Activated CD4-positive, alpha-beta T cell treated with anti-CD3 and anti-CD28 coated beads, Interleukin-2, Interleukin-4, amounts not matched to agents 100 ng/mL and 50 ng/mL, durations not matched to agents 16 hours and 8 hours (primary cell): ENCODE results near the gene VPS13D.
"Not testable (repeated sequence)": the region's sequence is repeated elsewhere in the genome, so short reads cannot be mapped to it uniquely, and the experiment has no call there.

Experiments
- DNase-seq: peaks from one replicate; pipeline ENCODE4 v3.0.0-alpha.2; 2020; ENCODE audit warnings: low spot score

The VPS13D gene

GRCh38 chr1:12450090-12450755 is 220.4 kb downstream of the VPS13D start:
- DNase-seq: no peak

DNA sequence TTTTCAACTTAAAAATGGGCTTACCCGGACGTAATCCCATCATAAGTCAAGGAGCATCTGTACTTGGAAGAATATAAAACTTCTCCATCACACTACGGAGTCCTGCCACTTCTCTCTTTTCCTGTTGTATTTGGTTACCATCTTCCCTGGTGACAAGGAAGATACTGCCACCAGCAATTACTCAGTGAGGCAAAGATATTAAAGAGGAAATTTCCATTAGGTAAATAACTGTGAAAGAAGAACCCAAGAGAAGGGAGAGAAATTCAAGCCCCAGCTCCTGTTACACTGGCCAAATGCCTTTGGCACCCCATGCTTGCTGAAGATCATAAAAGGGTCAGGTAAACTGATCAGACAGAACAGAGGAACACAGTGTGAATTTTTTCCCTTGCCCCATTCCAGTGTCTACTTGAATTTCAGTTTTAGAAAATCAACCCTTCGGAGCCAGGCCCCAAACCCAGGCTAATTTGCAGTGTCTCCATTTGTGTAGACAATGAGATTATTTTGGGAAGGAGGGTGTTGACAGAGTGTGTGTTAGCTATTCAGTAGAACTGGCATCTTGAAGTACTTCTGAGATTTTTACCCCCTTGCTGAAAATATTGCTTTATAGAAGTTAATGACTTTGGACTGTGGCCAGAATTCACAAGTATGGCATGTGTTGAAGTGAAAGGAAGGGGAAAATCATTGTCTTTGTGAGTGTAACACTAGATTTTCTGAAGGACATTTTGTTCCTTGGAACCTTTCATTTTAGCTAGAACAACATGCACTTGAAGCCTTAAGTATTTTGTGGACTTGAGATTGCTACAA is 221.1 kb downstream of the VPS13D start:
- DNase-seq: no peak

GRCh38 chr1:12451560-12451900 is 221.7 kb downstream of the VPS13D start:
- DNase-seq: no peak

GRCh38 chr1:12452262-12452661 is 222.4 kb downstream of the VPS13D start:
- DNase-seq: no peak

DNA sequence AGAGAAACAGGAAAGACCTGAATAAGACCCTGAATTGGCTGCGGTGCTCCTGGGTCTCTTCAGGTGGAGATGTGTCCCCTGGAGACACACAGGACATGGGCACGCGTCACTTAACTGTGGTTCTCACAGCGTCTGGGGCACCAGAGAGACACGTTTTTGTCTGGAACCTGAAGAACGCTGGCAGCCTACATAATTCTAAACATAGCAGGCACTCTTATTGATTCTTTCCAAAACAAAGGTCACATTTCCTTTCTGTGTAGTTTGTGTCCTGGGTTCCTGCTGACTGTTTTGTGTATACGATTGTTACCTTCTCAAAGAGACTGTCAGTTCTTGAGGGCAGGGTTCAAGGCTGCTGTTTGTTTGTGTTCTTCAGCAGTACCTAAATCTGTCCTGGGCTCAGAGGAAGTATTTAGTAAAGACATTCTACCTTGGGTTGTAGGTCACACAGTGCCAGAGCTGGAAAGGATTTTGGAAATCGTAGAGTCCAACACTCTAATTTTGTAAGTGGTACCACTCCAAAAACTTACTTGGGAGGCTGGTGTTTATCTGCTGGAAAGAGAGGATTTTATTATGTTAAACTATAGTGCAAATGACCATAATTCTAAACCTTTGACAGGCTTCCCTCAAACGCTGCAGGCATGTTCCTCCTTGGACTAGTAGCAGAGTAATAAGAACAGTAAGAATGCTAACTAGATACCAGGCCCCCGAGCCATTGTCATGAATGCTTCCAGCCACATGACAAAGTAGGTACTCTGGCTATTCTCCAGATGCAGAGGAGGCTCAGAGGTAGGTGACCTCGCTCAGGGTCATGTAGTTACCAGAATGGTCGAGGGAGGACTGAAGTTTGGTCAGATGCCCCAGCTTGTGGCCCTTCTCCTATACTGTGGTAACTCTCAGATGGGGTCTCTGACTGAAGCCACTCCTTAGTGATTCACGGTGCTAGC is 223.8 kb downstream of the VPS13D start:
- no peak for DNase-seq

GRCh38 chr1:12454406-12455391 is 224.9 kb downstream of the VPS13D start:
- no peak for DNase-seq

DNA sequence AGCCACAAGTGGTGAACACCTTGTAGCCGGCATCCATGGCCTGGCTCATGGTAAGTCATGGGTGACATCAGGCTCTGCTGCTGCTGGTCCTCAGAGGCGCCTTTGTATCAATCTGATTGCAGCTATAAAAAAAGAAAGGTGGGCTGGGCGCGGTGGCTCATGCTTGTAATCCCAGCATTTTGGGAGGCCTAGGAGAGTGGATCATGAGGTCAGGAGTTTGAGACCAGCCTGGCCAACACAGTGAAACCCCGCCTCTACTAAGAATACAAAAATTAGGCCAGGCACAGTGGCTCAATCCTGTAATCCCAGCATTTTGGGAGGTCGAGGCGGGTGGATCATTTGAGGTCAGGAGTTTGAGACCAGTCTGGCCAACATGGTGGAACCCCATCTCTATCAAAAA is 226.3 kb downstream of the VPS13D start:
- DNase-seq: not testable (repeated sequence)

DNA sequence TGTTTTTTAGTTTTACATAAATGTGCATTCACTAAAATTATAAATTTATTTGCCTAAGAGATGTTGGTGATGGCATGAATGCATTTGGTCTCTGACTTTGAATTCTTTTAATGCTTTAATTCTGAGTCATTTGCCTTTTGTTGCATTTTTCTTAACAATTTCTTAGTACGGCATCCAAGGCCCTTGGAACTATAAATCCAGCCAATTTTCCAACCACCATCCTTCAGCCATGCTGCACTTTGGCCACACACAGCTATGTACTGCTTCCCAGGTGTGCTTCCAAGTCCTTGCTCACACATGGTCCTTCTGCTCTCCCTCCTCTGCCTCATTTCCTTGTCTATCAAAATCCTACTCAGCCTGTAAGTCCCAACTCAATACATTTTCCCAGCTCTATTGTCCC is 227.1 kb downstream of the VPS13D start:
- DNase-seq: no peak

DNA sequence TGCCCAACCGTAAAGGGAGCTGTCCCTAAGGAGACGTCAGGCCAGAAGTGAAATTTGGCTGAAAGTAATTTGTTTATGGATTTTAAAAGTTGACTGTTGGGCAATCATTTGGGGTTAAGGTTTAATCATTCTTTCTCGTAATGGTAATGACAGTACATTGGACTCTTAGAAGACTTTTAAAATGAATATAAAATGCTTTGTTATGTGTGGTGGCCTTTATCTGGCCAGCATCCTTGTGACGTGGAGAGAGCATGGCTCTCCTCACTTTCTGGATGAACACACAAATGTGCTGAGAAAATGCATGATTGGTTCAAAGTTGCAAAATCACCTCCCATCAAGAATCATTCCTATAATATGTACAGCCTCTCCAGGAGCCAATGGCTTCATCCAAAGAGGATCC is 227.9 kb downstream of the VPS13D start:
- DNase-seq: no peak

GRCh38 chr1:12458571-12458970 is 228.7 kb downstream of the VPS13D start:
- no peak for DNase-seq

DNA sequence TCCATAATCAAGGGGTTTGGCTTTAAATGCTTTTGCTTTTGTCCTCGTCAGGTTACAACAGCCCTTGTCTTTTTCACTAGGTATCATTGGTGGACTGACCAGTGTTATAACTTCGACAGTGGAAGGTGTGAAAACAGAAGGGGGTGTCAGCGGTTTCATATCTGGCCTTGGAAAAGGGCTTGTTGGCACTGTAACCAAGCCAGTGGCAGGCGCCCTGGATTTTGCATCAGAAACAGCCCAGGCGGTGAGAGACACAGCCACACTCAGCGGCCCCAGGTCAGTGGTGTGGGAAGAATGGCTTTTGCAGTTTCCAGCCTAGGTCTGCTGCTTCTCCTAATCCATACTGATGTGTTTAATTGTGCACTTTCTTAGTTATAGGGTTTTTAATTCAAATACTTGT is 230.3 kb downstream of the VPS13D start:
- DNase-seq: no peak

GRCh38 chr1:12460911-12461621 is 231.2 kb downstream of the VPS13D start:
- DNase-seq: no peak

- no peak for DNase-seq
Observed at GRCh38 chr1:12461754-12462153, 231.9 kb downstream of the VPS13D start.

GRCh38 chr1:12462586-12462985 is 232.8 kb downstream of the VPS13D start:
- no peak for DNase-seq

- DNase-seq: no peak
Observed at GRCh38 chr1:12464045-12464461, 234.2 kb downstream of the VPS13D start.

DNA sequence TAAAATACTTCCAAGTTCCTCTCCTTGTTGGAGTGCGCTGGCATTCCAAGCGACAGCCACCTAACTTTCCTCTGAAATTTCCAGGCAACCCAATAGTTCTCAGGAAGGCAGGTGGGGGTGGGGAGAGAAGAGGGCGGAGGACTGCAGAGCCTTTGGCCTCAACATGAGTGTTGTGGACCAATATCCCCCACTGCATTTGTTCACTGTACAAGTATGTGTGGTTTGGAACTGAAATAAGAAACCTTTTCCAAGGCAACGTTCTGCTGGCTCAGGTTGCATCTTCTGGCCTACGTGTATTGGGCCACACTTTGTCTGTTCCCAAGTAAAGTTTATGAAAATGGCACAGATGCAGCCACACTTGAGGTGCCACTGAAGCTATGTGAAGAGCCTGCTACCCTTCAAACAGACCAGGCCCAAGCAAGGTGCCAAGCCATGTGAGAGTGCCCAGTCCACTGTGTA is 234.8 kb downstream of the VPS13D start:
- DNase-seq: no peak

GRCh38 chr1:12465126-12465525 is 235.3 kb downstream of the VPS13D start:
- no peak for DNase-seq

DNA sequence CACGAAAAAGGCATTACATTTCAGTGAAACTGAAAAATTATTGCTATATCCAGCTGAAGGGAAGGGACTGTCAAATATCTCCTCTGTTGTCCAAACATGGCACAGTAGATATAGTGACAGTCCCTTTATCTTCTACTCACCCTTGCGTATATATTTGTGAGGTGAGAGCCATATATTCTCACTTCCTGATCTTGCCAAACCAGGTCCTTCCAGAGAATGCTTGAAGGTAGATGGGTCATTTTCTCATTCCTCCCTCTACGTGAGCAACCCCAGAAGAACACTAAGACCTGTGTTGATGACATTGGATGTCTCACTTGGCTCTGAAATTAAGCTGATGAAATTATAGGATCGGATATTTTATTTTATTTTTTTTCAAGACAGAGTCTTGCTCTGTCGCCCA is 237.0 kb downstream of the VPS13D start:
- no peak for DNase-seq

DNA sequence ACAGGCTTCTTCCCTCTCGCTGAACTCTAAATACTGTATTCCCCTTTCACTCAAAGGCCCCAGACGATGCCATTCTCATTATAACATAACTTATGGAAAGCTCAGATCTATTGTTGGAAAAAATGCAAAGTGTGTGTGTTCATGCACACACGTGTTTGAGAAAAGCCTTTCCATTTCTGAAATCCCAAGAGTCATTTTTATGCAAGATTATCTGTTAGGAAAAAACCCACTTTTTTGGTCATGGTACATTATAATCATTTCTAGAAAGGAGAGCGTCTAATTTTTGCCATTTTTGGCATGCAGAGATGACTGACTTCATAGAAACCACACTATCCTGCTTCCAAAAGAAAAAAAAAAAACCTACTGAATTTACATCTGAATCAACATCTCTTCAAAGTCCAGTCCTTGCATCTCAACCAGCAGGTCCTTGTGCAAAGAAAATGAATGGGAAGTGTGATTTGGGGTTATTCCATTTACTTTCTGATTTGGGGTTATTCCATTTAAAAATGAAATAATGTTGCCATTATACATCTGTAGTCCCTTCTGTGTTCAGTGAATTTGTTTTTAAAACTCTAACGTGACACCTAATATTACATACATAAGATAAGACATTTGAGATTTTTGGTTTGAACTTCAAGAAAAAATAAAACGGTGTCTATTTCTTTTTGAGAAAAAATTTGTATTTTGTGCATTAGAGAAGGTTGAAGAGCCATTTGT is 237.9 kb downstream of the VPS13D start:
- DNase-seq: peak; percentile 47

DNA sequence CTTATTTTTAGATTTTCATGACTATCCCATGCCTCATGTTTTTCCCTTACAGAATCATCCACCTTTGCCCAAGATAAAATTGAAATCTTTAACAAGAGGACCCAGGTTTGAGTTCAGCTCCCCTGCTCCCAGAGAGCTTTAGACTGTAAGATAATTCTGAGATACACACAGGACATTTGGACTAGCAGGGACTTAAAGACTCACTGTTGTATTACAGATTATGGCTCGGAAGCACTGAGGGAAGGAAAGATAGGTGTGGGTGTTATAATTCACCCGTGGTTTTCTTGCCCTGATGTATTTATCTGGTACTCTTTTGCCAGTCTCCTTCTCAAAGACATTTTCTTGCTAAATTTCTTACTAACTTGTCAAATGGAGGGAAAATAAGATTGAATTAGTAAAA is 238.5 kb downstream of the VPS13D start:
- no peak for DNase-seq
